HEK293 (cell line): ENCODE measurements around the gene GCH1.

ENCODE experiments used
- CTCF ChIA-PET: fragments of 350-600 bp; formaldehyde crosslinking; extraction: SDS; loops from one replicate; lab custom pipeline; 2021; ENCODE audit warnings: antibody characterized with exemption; lab: Yijun Ruan, JAX
- POLR2A ChIA-PET: fragments of 300-600 bp; formaldehyde crosslinking; extraction: SDS; loops from one replicate; lab custom pipeline; 2020; ENCODE audit warnings: antibody characterized with exemption, inconsistent platforms; lab: Yijun Ruan, JAX
- H3K27ac ChIP-seq: fragments of 200-500 bp; sonication (Bioruptor generic); 2 replicates; pipeline ENCODE4 v1.5.1; 2014; ENCODE audit warnings: low read depth, low read length, control low read depth, inconsistent platforms; ENCODE audit errors: extremely low read depth
- H3K36me3 ChIP-seq, 2 experiments: fragments of 200-500 bp in 1 of 2; sonication (Bioruptor generic) in 1 of 2; 1 replicate in 1 of 2; 2 replicates in 1 of 2; pipeline ENCODE4 v1.5.1; 2014 to 2017; ENCODE audit warnings: inconsistent platforms in 2 of 2, low read length in 2 of 2; ENCODE audit not compliant: control insufficient read depth in 2 of 2, insufficient read depth in 1 of 2
- H3K4me1 ChIP-seq: fragments of 200-500 bp; sonication (Bioruptor generic); 2 replicates; pipeline ENCODE4 v1.5.1; 2014; ENCODE audit warnings: mild to moderate bottlenecking, low read length, inconsistent platforms; ENCODE audit not compliant: control insufficient read depth, insufficient read depth
- H3K4me3 ChIP-seq: 2 replicates; pipeline ENCODE4 v1.5.1; 2011; ENCODE audit warnings: low read depth, mild to moderate bottlenecking, control low read depth, low read length, moderate library complexity
- H3K9me3 ChIP-seq: fragments of 200-500 bp; sonication (Bioruptor generic); 2 replicates; pipeline ENCODE4 v1.5.1; 2014; ENCODE audit warnings: low read depth, low read length, inconsistent platforms; ENCODE audit not compliant: control insufficient read depth, insufficient read depth
- HOXD13 ChIP-seq: sonication (generic); formaldehyde crosslinking; IDR thresholded peaks from 2 replicates; pipeline ENCODE4 v1.8.0; 2022; ENCODE audit warnings: missing genetic modification reagents, borderline replicate concordance
- KLF16 ChIP-seq: fragments of 450-650 bp; formaldehyde crosslinking; IDR thresholded peaks from 2 replicates; pipeline ENCODE4 v1.5.1; 2017; ENCODE audit warnings: missing biosample characterization, missing genetic modification characterization
- KLF17 ChIP-seq: fragments of 450-650 bp; formaldehyde crosslinking; IDR thresholded peaks from 2 replicates; pipeline ENCODE4 v1.5.1; 2016; ENCODE audit warnings: missing biosample characterization, missing genetic modification characterization
- MYNN ChIP-seq: fragments of 450-650 bp; formaldehyde crosslinking; IDR thresholded peaks from 2 replicates; pipeline ENCODE4 v1.5.1; 2016; ENCODE audit warnings: missing biosample characterization, missing genetic modification characterization, borderline replicate concordance
- PRDM4 ChIP-seq: fragments of 450-650 bp; formaldehyde crosslinking; IDR thresholded peaks from 2 replicates; pipeline ENCODE4 v1.5.1; 2017; ENCODE audit warnings: missing biosample characterization, missing genetic modification characterization
- PRDM6 ChIP-seq: fragments of 450-650 bp; formaldehyde crosslinking; IDR thresholded peaks from 2 replicates; pipeline ENCODE4 v1.5.1; 2017; ENCODE audit warnings: missing biosample characterization, missing genetic modification characterization
- REPIN1 ChIP-seq: fragments of 450-650 bp; formaldehyde crosslinking; IDR thresholded peaks from 2 replicates; pipeline ENCODE4 v1.5.1; 2017; ENCODE audit warnings: missing biosample characterization, missing genetic modification characterization, low read depth
- SCRT1 ChIP-seq: fragments of 450-650 bp; formaldehyde crosslinking; IDR thresholded peaks from 2 replicates; pipeline ENCODE4 v1.5.1; 2016; ENCODE audit warnings: missing biosample characterization, missing genetic modification characterization, borderline replicate concordance
- SP2 ChIP-seq: fragments of 450-650 bp; formaldehyde crosslinking; IDR thresholded peaks from 2 replicates; pipeline ENCODE4 v1.5.1; 2016; ENCODE audit warnings: missing biosample characterization, missing genetic modification characterization
- ZBTB44 ChIP-seq: fragments of 450-650 bp; IDR thresholded peaks from 2 replicates; pipeline ENCODE4 v1.5.1; 2018; ENCODE audit warnings: missing biosample characterization, mild to moderate bottlenecking, missing genetic modification characterization
- ZEB2 ChIP-seq: fragments of 450-650 bp; formaldehyde crosslinking; IDR thresholded peaks from 2 replicates; pipeline ENCODE4 v1.5.1; 2016; ENCODE audit warnings: missing biosample characterization, missing genetic modification characterization
- ZNF132 ChIP-seq: fragments of 450-650 bp; formaldehyde crosslinking; IDR thresholded peaks from 2 replicates; pipeline ENCODE4 v1.5.1; 2017; ENCODE audit warnings: missing biosample characterization, missing genetic modification characterization, borderline replicate concordance
- ZNF133 ChIP-seq: fragments of 450-650 bp; formaldehyde crosslinking; IDR thresholded peaks from 2 replicates; pipeline ENCODE4 v1.5.1; 2016; ENCODE audit warnings: missing biosample characterization, missing genetic modification characterization
- ZNF148 ChIP-seq: fragments of 450-650 bp; formaldehyde crosslinking; IDR thresholded peaks from 2 replicates; pipeline ENCODE4 v1.5.0; 2017; ENCODE audit warnings: missing biosample characterization, missing genetic modification characterization, borderline replicate concordance
- ZNF155 ChIP-seq: fragments of 450-650 bp; formaldehyde crosslinking; IDR thresholded peaks from 2 replicates; pipeline ENCODE4 v1.5.1; 2016; ENCODE audit warnings: missing biosample characterization, missing genetic modification characterization
- ZNF23 ChIP-seq: fragments of 450-650 bp; formaldehyde crosslinking; IDR thresholded peaks from 2 replicates; pipeline ENCODE4 v1.5.1; 2016; ENCODE audit warnings: missing biosample characterization, missing genetic modification characterization, borderline replicate concordance
- ZNF24 ChIP-seq: fragments of 450-650 bp; formaldehyde crosslinking; IDR thresholded peaks from 2 replicates; pipeline ENCODE4 v1.5.1; 2016; ENCODE audit warnings: missing biosample characterization, missing genetic modification characterization
- ZNF473 ChIP-seq: fragments of 450-650 bp; formaldehyde crosslinking; IDR thresholded peaks from 2 replicates; pipeline ENCODE4 v1.5.1; 2017; ENCODE audit warnings: missing biosample characterization, missing genetic modification characterization
- ZSCAN16 ChIP-seq: fragments of 450-650 bp; formaldehyde crosslinking; IDR thresholded peaks from 2 replicates; pipeline ENCODE4 v1.5.1; 2016; ENCODE audit warnings: missing biosample characterization, missing genetic modification characterization

The GCH1 gene

GRCh38 chr14:54816450-54816849 lies 86.2 kb downstream of the GCH1 start:
- ChIA-PET CTCF (interaction anchor here (0.7 to 4.3 kb wide), 4 partner anchors 9 to 82 kb away, joined by 3 to 27 read pairs (median 4); no protein-coding TSS in a partner anchor), POLR2A (no interaction called here)
- Histone ChIP-seq H3K36me3 (no peaks in the 10 kb centered on the region), H3K9me3 (no peaks in the 10 kb centered on the region), H3K27ac (no peak overlapping the region), H3K4me3 (no peak overlapping the region), H3K4me1 (peaks cover 11% of the 10 kb centered on the region)
- TF ChIP-seq REPIN1, result no peak
- TF ChIP-seq, all 188 proteins: peak for 0

- ChIA-PET POLR2A (no interaction called here), CTCF (interaction anchor here (1.1 to 4.3 kb wide), 3 partner anchors 8 to 42 kb away, joined by 3 to 27 read pairs (median 4); no protein-coding TSS in a partner anchor)
- no peak overlapping the region for H3K4me3 ChIP-seq
- H3K36me3 ChIP-seq, result no peaks in the 10 kb centered on the region
- H3K9me3 ChIP-seq, result no peaks in the 10 kb centered on the region
- H3K4me1 ChIP-seq, result peaks cover 11% of the 10 kb centered on the region
- H3K27ac ChIP-seq, result no peak overlapping the region
- TF ChIP-seq KLF17 (tag by site-specific recombination), result no peak
- no peak for TF ChIP-seq SCRT1 (tag by site-specific recombination)
- TF ChIP-seq ZNF23 (tag by site-specific recombination), result no peak
- no peak for TF ChIP-seq ZSCAN16
- no peak for TF ChIP-seq ZNF473 (tag by site-specific recombination)
- TF ChIP-seq MYNN (tag by site-specific recombination), result no peak
- no peak for TF ChIP-seq PRDM6 (tag by site-specific recombination)
- TF ChIP-seq ZNF132 (tag by site-specific recombination), result no peak
Measured at GRCh38 chr14:54815515-54815914, 87.1 kb downstream of the GCH1 start.

- POLR2A ChIA-PET, result no interaction called here
- peaks cover 11% of the 10 kb centered on the region for H3K4me1 ChIP-seq
- H3K9me3 ChIP-seq, result no peaks in the 10 kb centered on the region
- no peaks in the 10 kb centered on the region for H3K36me3 ChIP-seq
- H3K4me3 ChIP-seq, result no peak overlapping the region
- CTCF ChIA-PET, result interaction anchor here (0.7 to 4.3 kb wide), 2 partner anchors 11 to 17 kb away, joined by 4 to 27 read pairs; no protein-coding TSS in a partner anchor
- TF ChIP-seq SP2 (tag by site-specific recombination), result no peak
- H3K27ac ChIP-seq, result no peak overlapping the region
Measured at GRCh38 chr14:54815016-54815415, 87.6 kb downstream of the GCH1 start.

GRCh38 chr14:54814076-54814475 lies 88.5 kb downstream of the GCH1 start:
- Histone ChIP-seq H3K4me3 (no peak overlapping the region), H3K36me3 (no peaks in the 10 kb centered on the region), H3K27ac (no peak overlapping the region), H3K4me1 (peaks cover 8% of the 10 kb centered on the region), H3K9me3 (no peaks in the 10 kb centered on the region)
- POLR2A ChIA-PET, result no interaction called here
- CTCF ChIA-PET, result interaction anchor here (0.7 to 4.3 kb wide), 8 partner anchors 8 to 257 kb away, joined by 3 to 27 read pairs (median 4); partner anchors contain the start of gene GCH1
- TF ChIP-seq ZNF155 (tag by site-specific recombination), result no peak
- TF ChIP-seq KLF16 (tag by site-specific recombination), result no peak
- no peak for TF ChIP-seq ZBTB44 (tag by site-specific recombination)
- no peak for TF ChIP-seq PRDM4
- no peak for TF ChIP-seq ZNF148 (tag by site-specific recombination)
- TF ChIP-seq HOXD13 (CRISPR knock-in tag), result no peak
- TF ChIP-seq ZNF24, result no peak
- no peak for TF ChIP-seq ZNF133
- TF ChIP-seq ZEB2 (tag by site-specific recombination), result no peak
